GM21447 (cell line): ENCODE data around the gene RLN3.

Experiments
- ATAC-seq: cut with Tn5 transposase; IDR thresholded peaks from one replicate; pipeline ENCODE4 v1.9.1; 2021; ENCODE audit not compliant: unreplicated experiment

Gene RLN3

GRCh38 chr19:14073925-14074838, 46.2 kb downstream of the RLN3 start:
- no peak for ATAC-seq

DNA sequence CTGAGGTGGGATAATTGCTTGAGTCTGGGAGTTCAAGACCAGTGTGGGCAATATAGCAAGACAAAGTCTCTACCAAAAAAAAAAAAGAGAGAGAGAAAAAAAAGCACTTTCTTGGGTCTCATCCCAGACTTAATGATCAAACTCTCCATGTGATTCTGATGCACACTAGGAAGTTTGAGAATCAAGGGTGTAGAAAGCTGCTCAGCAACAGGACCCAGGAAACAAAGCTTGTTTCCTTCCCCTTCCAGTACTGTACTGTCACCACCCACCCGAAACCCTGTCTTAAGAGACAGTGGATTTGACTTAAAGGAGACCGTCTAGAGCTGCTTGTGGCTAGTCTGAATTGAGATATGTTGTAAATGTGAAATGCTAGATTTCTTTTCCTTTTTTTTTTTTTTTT, 50.5 kb downstream of the RLN3 start:
- no peak for ATAC-seq
